Measurements from ENCODE around the gene RAB9B.
"Not testable (repeated sequence)": the region's sequence is repeated elsewhere in the genome, so short reads cannot be mapped to it uniquely, and the experiment has no call there.

Gene RAB9B, protein sequence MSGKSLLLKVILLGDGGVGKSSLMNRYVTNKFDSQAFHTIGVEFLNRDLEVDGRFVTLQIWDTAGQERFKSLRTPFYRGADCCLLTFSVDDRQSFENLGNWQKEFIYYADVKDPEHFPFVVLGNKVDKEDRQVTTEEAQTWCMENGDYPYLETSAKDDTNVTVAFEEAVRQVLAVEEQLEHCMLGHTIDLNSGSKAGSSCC

GRCh38 chrX:103831803-103832544 lies at the start of gene RAB9B:
TSS of gene RAB9B (minus strand) at chrX:103832257. CDS start at chrX:103825784, 6,473 bp downstream.
- no peak for DNase-seq (ENCODE audit: low spot score)

DNA sequence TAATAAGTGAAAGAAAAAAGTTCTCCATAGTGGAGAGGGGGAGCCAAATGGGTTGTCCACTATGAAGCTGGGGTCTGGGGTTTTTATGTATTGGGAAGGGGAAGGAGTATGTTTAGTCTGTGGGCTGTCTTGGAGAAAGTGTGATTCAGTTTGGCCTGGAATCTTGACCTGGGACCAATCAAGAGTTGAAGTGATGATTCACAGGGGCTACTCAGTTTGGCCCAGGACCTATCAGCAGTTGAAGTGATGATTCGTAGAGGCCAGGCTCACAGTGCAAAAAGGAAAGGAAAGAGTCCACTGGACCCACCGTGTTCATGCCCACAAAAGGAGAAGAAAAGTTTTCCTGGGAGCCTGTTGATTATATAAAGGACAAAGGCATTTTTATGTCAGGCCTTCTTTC lies 47.3 kb upstream of the RAB9B start:
- peak; percentile 7 for DNase-seq (ENCODE audit: low spot score)

GRCh38 chrX:103878466-103879122 lies 46.5 kb upstream of the RAB9B start:
- peak; percentile 42 for DNase-seq (ENCODE audit: low spot score)

DNA sequence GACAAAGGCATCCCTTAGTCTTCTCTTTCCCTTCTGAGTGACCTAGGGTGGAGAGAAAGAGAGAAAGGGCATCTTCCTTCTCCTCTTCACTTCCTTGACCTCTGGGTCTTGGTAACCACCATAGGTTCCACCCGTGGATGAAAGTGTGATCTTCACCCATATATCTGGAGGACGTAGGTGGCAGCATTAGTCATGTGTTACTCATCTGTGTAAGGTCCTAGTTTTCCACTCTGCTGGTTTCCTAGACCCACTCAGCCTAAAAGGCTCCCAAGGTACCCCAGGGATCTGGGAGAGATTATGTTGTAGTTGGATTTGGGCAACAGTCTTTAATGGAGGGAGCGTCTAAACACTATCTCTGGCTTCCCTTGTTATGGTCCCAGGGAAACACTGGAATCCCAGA lies 45.5 kb upstream of the RAB9B start:
- no peak for DNase-seq (ENCODE audit: low spot score)

GRCh38 chrX:103864886-103865534 lies 33.0 kb upstream of the RAB9B start:
- peak; percentile 8 for DNase-seq (ENCODE audit: low spot score)

GRCh38 chrX:103864149-103864548 lies 32.1 kb upstream of the RAB9B start:
- DNase-seq (ENCODE audit: low spot score) = no peak

- no peak for DNase-seq (ENCODE audit: low spot score)
These were observed 29.1 kb upstream of the RAB9B start for GRCh38 chrX:103861200-103861599.

- no peak for DNase-seq (ENCODE audit: low spot score)
These were observed 17.5 kb upstream of the RAB9B start for GRCh38 chrX:103849558-103849957.

GRCh38 chrX:103847174-103847870 lies 15.3 kb upstream of the RAB9B start:
- no peak for DNase-seq (ENCODE audit: low spot score)

DNA sequence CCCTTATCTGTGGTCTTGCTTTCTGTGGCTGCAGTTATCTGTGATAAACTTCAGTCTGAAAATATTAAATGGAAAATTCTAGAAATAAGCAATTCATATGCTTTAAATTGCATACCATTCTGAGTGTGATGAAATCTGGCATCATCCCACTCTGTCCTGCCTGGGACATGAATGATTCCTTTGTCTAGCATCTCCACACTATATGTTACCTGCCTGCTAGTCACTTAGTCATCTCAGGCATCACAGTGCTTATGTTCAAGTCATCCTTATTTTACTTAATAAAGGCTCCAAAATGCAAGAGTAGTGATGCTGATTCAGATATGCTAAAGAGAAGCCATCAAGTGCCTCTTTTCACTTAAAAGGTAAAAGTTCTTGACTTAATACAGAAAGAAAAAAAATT lies 14.3 kb upstream of the RAB9B start:
- no peak for DNase-seq (ENCODE audit: low spot score)

DNA sequence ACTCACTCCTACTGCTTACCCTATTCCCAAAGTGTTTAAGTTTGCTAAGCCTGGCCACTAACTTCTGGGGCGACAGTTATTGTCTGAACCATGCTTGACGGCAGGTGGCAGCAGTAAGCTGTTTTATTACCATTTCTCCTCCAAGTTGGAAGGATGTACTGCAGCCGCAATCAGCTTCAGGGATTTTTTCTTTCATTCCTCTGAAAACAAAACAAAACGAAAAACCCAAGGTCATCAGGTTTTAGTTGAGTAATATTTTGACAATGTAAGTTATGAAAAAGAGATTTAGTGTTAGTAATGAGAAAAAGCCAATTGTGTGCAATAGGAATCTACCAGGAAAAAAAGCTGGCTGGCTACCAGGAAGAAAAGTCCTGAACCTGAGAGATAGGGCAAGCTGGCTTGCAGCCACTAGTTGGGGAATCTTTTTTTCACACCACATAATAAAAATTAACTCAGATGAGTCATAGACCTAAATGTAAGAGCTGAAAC lies 13.2 kb upstream of the RAB9B start:
- DNase-seq (ENCODE audit: low spot score) = peak; percentile 37

- no peak for DNase-seq (ENCODE audit: low spot score)
These were observed 7.3 kb upstream of the RAB9B start for GRCh38 chrX:103839404-103839803.

- peak; percentile 62 for DNase-seq (ENCODE audit: low spot score)
These were observed 685 bp downstream of the RAB9B start for GRCh38 chrX:103831342-103831802.

DNA sequence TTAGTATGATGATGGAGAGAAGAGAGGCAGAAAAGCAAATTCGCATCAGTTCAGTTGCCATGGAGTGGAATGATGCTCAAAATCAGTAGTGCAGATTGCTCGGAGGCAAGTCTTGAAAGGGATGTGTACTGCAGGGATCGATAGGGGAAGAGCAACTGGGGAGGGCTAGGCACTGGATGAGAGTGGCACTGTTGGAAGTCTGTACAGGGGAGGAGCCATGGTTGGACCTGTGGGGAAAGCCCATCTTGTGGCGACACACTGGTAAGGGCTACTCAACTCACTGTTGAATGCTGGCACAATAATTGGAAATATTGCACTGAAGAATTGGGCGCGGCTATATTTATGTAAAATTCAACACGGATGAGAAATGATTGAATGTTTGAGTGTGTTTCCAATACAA lies 1.2 kb downstream of the RAB9B start:
- DNase-seq (ENCODE audit: low spot score) = no peak

DNA sequence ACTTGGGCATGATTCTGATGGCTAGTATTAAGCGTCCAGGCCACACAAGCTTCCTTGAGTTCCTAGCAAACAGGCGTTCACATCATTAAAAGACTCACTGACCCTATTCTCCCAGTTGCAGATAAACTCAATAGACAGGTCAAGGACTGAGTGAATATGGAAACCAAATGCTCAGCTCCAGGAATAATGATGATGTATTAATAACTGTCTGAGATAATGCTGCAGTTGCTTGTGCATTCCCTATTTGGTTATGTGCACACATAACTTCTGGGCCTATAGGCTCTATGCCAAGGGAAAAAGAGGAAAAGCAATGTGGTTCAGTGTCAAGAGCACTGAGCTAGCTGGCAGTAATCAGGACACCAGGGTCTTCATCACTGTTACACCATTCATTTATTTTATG lies 3.5 kb downstream of the RAB9B start:
- no peak for DNase-seq (ENCODE audit: low spot score)

DNA sequence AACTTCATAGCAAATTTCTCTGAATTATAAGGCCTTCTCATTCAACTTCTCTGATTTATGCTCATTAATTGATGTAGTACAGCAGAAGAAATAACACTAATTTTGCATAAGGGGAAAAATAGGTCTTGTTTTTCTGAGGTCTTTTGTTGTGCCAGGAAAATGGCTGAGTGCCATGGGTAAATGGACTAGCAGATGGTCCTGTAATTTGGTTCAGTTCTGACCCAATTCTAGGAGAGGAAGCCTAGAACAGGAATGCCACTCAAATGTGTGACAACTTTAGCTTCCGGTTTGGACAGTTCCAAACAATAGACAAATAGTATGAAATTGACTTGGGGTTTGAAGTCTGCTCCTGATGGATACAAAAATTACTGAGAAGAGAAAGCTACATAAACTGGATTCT lies 6.2 kb downstream of the RAB9B start:
- DNase-seq (ENCODE audit: low spot score) = no peak

DNA sequence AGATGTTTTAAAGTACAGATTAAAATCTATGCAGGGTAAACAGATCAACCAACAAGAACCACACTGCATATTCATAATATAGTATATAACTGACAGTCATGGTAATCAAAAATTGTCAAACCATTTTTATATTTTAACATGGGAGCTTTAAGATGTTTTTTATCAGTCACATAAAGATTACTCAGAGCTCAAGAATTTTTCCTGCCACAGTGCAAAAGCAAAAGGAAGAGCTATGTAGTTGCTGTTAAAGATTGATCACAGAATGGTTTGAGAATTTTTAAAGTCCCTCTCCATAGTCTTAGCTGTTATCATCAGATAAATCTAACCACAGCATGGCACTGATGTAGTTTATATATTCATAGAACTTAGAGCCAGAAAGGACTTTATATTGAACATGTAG lies 8.5 kb downstream of the RAB9B start:
- DNase-seq (ENCODE audit: low spot score) = no peak

GRCh38 chrX:103820802-103821201 lies 11.3 kb downstream of the RAB9B start:
- not testable (repeated sequence) for DNase-seq (ENCODE audit: low spot score)

- DNase-seq (ENCODE audit: low spot score) = no peak
These were observed 13.0 kb downstream of the RAB9B start for GRCh38 chrX:103818842-103819619.

DNA sequence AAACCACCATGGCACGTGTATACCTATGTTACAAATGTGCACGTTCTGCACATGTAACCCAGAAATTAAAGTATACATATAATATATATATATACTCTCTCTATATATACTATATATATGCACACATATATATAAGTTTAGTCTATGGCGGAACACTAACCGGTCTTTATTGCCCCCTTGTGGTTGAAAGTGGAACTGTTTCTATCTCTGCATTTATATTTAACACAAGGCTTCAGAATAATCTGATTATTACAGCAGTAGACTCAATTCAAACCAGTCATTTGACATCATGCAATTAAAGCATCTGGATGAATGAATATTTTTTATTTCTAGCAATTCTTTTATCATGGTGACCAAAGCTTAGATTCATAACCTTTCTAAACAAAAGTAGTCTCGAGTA lies 14.6 kb downstream of the RAB9B start:
- DNase-seq (ENCODE audit: low spot score) = no peak

DNA sequence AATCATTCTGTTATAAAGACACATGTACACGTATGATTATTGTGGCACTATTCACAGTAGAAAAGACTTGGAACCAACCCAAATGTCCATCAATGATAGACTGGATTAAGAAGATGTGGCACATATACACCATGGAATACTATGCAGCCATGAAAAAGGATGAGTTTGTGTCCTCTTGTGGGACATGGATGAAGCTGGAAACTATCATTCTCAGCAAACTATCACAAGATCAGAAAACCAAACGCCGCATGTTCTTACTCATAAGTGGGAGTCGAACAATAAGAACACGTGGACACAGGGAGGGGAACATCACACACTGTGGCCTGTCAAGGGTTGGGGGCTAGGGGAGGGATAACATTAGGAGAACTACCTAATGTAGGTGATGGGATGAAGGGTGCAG lies 15.0 kb downstream of the RAB9B start:
- not testable (repeated sequence) for DNase-seq (ENCODE audit: low spot score)
